Cardiac fibroblast (primary cell): Measurements from ENCODE around the gene MEPCE.

ENCODE experiments used
- DNase-seq, 2 donors: peaks; one replicate each; pipeline versions ENCODE4 v3.0.0 to v3.0.0-alpha.2; 2010; ENCODE audit warnings: low read depth in 2 of 2
- H3K4me3 ChIP-seq, 2 donors: replicated peaks in 1 of 2; 1 replicate in 1 of 2; 2 replicates in 1 of 2; pipeline ENCODE4 v1.5.1; 2011; ENCODE audit warnings: low read depth in 2 of 2, low read length in 2 of 2, mild to moderate bottlenecking in 2 of 2, moderate library complexity in 1 of 2
- TF ChIP-seq, protein P1 (sequence below): IDR thresholded peaks from one replicate; pipeline ENCODE4 v1.5.1; 2011; ENCODE audit warnings: low read depth, mild to moderate bottlenecking, low read length, inconsistent platforms

Gene MEPCE

DNA sequence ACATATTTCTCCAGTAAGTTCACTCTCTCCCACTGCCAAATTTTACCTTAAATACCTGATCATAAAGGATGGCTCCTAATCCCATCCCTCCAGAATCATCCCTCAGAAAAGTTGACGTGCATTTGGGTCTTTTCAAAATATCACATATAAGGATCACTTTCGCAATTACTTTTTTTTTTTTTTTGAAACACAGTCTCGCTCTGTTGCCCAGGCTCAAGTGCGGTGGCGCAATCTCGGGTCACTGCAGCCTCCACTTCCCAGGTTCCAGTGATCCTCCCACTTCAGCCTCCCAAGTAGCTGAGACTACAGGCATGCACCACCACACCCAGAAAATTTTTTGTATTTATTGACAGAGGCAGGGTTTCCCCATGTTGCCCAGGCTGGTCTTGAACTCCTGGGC is 18.5 kb upstream of the MEPCE start:
- TF ChIP-seq, protein P1, sequence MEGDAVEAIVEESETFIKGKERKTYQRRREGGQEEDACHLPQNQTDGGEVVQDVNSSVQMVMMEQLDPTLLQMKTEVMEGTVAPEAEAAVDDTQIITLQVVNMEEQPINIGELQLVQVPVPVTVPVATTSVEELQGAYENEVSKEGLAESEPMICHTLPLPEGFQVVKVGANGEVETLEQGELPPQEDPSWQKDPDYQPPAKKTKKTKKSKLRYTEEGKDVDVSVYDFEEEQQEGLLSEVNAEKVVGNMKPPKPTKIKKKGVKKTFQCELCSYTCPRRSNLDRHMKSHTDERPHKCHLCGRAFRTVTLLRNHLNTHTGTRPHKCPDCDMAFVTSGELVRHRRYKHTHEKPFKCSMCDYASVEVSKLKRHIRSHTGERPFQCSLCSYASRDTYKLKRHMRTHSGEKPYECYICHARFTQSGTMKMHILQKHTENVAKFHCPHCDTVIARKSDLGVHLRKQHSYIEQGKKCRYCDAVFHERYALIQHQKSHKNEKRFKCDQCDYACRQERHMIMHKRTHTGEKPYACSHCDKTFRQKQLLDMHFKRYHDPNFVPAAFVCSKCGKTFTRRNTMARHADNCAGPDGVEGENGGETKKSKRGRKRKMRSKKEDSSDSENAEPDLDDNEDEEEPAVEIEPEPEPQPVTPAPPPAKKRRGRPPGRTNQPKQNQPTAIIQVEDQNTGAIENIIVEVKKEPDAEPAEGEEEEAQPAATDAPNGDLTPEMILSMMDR, result no peak
- H3K4me3 ChIP-seq, result no peak overlapping the region
- no peak for DNase-seq

DNA sequence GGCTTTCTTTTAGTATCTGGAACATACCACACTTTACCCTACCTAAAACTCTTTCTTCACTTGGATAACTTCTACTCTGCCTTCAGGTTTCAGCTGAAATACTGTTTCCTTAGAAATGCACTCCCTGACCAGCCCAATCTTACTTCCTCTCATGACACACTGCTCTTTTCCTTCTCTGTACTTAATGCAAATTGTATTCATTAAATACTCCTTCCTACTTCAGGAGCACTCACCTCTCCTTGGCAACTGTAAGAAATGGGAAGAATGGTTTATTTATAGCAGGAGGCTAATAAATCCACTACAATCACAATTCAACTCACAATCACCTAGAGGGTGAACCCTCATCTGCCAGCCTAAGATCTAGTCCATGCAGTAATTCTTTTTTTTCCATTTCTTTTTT is 16.3 kb upstream of the MEPCE start:
- no peak for DNase-seq
- H3K4me3 ChIP-seq, result no peak overlapping the region
- TF ChIP-seq, protein P1, result no peak

DNA sequence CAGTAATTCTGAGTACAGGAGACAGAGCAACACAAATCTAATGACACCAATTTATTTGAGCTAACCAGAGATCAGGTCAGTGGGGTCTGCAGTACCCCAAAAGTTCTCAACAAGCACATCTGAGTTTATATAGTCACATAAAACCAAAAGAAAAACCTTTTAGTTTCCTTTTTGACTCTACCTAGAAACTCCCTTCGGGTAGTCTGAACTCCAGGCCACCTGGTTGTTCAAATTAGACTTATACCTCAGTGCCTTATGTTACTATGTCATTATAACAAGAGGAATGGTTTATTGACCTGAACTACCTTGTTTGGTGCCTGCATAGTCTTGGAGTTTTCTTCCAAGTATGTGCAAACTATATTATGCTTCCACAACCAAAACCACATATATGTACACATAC is 15.7 kb upstream of the MEPCE start:
- TF ChIP-seq, protein P1, result no peak
- no peak for DNase-seq

DNA sequence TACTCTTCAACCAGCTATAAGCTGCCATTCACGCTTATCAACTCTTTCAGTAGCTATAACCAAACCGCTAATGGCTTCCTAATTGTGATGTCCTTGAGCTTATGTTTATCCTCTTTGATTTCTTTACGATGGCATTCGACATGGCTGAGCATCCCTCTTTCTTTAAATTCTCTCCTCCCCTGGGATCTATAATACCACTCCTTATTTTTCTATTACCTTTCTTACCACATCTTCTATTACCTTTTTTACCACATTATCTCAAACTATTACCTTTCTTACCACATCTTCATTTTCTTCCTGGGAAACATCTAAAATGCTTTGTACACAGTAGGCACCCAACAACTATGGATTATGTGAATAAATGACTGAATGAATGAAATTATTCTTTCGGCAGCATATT is 14.2 kb upstream of the MEPCE start:
- TF ChIP-seq, protein P1, result no peak
- no peak overlapping the region for H3K4me3 ChIP-seq
- DNase-seq, result no peak

More for the DNA sequence above, 15.7 kb upstream of the MEPCE start:
- H3K4me3 ChIP-seq, result no peak overlapping the region

DNA sequence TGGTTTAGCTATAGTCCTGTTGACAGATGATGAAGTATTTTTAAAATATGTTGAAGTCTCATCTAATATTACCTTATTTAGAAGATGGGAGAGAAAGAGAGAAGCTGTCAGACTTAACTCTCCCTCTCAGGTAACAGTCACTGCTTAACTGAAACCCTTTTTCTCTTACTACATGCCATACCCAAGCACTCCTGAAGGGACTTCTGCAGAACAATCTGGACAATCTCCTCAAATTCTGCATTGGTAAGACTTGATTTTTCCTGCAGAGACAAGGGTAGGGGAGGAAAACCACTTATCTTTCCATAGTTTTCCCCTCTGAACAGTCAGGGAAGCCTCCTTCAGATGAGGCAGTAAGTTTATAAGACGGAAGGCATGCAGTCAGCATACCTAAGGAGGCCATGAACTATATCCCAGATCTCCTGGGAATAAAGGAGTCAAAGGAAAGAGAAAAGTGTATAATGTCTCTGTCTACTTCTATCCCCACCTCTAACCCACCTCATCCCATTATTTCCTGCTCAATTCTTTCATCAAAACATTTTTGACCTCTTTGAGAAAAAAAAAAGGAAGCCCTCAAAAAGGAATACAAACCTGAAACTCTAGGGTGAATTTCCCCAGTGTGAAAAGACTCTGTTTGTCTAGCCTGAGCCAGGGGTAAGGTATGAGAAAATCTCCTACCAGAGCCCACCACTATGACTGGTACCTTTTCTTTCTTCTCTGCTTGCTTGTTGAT is 10.5 kb upstream of the MEPCE start:
- TF ChIP-seq, protein P1, result no peak
- no peak overlapping the region for H3K4me3 ChIP-seq
- DNase-seq, result peak; percentile 14 to 26

DNA sequence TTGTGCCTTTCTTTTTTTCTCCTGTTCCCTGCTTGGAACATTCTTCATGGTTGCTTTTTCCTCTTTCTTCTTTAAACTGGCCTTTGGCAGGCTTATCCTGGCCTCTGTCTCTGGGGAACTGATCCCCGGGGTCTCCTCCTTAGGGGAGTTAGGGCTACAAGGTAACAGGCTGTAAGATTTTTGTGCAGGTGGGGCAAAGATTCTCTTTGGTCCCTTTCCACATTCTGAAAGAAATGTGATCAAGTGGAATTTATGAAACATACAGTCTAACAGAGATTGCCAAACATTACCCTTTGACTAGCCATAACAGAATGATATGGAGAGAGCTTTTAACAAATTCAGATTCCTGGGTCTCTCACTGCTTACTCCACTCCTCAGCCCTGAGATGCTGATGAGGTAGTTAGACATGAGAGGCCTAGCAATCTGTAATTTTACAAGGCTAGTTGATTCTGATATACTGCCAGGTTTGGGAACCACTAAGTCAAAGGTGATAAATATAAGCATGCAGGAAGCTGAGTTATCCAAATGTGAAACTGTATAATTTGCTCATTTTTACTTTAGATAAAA is 9.9 kb upstream of the MEPCE start:
- TF ChIP-seq, protein P1, result no peak
- no peak overlapping the region for H3K4me3 ChIP-seq
- no peak for DNase-seq
